Endothelial cell of umbilical vein (primary cell): Measurements from ENCODE around the gene DLG1. TPM values are rescaled to one million over a fixed set of nuclear protein-coding genes. Genes with fewer than 3 reads are reported as not detected.

ENCODE experiments used
- BruUV-seq: library from RNA; stranded (reverse); fragments of 400-500 nt; replicated peaks from 2 replicates; lab custom pipeline; 2021; lab: Mats Ljungman, UMichigan
- CTCF ChIA-PET: fragments of 300-600, 350-600 bp; sonication (Branson Sonifier 250); formaldehyde crosslinking; loops from one replicate; lab custom pipeline; 2021; ENCODE audit warnings: antibody characterized with exemption, inconsistent platforms; lab: Charles Lee
- POLR2A ChIA-PET: fragments of 300-600, 350-600 bp; sonication (Branson Sonifier 250); formaldehyde crosslinking; loops from one replicate; lab custom pipeline; 2021; ENCODE audit warnings: antibody characterized with exemption, inconsistent platforms; lab: Charles Lee
- DNase-seq: peaks from one replicate; pipeline ENCODE4 v3.0.0-alpha.2; 2011; ENCODE audit warnings: low read depth, low spot score
- FAIRE-seq: peaks from 2 replicates; lab custom pipeline; 2011; peaks lifted over from hg19 to GRCh38; lab: Jason Lieb, UNC
- H2AFZ ChIP-seq: 2 replicates; pipeline ENCODE4 v1.6.0; 2012; ENCODE audit warnings: low read depth, low read length, control low read depth, inconsistent platforms
- H3K27ac ChIP-seq: 2 replicates; pipeline ENCODE4 v1.5.1; 2011; ENCODE audit warnings: low read depth, mild to moderate bottlenecking, control low read depth, low read length, moderate library complexity; ENCODE audit not compliant: insufficient read depth
- H3K27me3 ChIP-seq, 2 experiments: 2 replicates each; pipeline versions ENCODE4 v1.6.0 to v1.6.1; 2011; ENCODE audit warnings: low read length in 2 of 2, mixed read lengths in 1 of 2; ENCODE audit not compliant: control insufficient read depth in 2 of 2, insufficient read depth in 2 of 2
- H3K36me3 ChIP-seq, 2 experiments: 2 replicates in 1 of 2; 3 replicates in 1 of 2; pipeline ENCODE4 v1.5.1; 2011; ENCODE audit warnings: low read length in 2 of 2, mild to moderate bottlenecking in 1 of 2, moderate library complexity in 1 of 2; ENCODE audit not compliant: control insufficient read depth in 2 of 2, insufficient read depth in 2 of 2; ENCODE audit errors: extremely low read depth in 1 of 2
- H3K4me1 ChIP-seq: 3 replicates; pipeline ENCODE4 v1.5.1; 2011; ENCODE audit warnings: mild to moderate bottlenecking, low read length; ENCODE audit not compliant: control insufficient read depth, insufficient read depth; ENCODE audit errors: extremely low read depth
- H3K4me2 ChIP-seq: 2 replicates; pipeline ENCODE4 v1.6.1; 2011; ENCODE audit warnings: low read length, control low read depth, mixed read lengths; ENCODE audit not compliant: insufficient read depth
- H3K4me3 ChIP-seq, 3 experiments: fragments of 200-600 bp in 1 of 3; sonication (generic), shearing (Covaris generic) in 1 of 3; replicated peaks in 1 of 3; 2 replicates each; pipeline ENCODE4 v1.5.1; 2011 to 2016; ENCODE audit warnings: control low read depth in 3 of 3, low read length in 3 of 3, mild to moderate bottlenecking in 2 of 3, inconsistent platforms in 1 of 3, low read depth in 1 of 3, moderate library complexity in 1 of 3; ENCODE audit not compliant: insufficient read depth in 1 of 3
- H3K79me2 ChIP-seq: 2 replicates; pipeline ENCODE4 v1.6.0; 2012; ENCODE audit warnings: low read length, inconsistent platforms; ENCODE audit not compliant: control insufficient read depth, insufficient read depth
- H3K9ac ChIP-seq: replicated peaks from 2 replicates; pipeline ENCODE3; 2011; ENCODE audit warnings: low read length, control low read depth; ENCODE audit not compliant: insufficient read depth; ENCODE audit errors: extremely low read depth
- H3K9me1 ChIP-seq: replicated peaks from 3 replicates; pipeline ENCODE4 v1.6.0; 2011; ENCODE audit warnings: mild to moderate bottlenecking, low read length; ENCODE audit not compliant: control insufficient read depth, insufficient read depth; ENCODE audit errors: extremely low read depth
- H3K9me3 ChIP-seq: replicated peaks from 2 replicates; pipeline ENCODE4 v1.5.1; 2012; ENCODE audit warnings: low read length, inconsistent platforms; ENCODE audit not compliant: control insufficient read depth, insufficient read depth
- H4K20me1 ChIP-seq: replicated peaks from 2 replicates; pipeline ENCODE3; 2011; ENCODE audit warnings: mild to moderate bottlenecking, low read length; ENCODE audit not compliant: control insufficient read depth, insufficient read depth; ENCODE audit errors: extremely low read depth
- EZH2 ChIP-seq: IDR thresholded peaks from 2 replicates; pipeline ENCODE4 v1.6.1; 2012; ENCODE audit warnings: borderline replicate concordance, low read depth, mild to moderate bottlenecking, moderate library complexity, low read length, inconsistent platforms; ENCODE audit not compliant: severe bottlenecking
- FOS ChIP-seq: IDR thresholded peaks from 2 replicates; pipeline ENCODE4 v1.6.1; 2011; ENCODE audit warnings: mild to moderate bottlenecking, low read length, moderate library complexity, borderline replicate concordance; ENCODE audit not compliant: insufficient read depth
- GATA2 ChIP-seq: IDR thresholded peaks from 2 replicates; pipeline ENCODE4 v1.7.0; 2011; ENCODE audit warnings: low read depth, mild to moderate bottlenecking, moderate library complexity, mixed read lengths, low read length; ENCODE audit not compliant: insufficient read length, insufficient read depth
- JUN ChIP-seq: IDR thresholded peaks from 2 replicates; pipeline ENCODE4 v1.6.1; 2011; ENCODE audit warnings: borderline replicate concordance, low read depth; ENCODE audit not compliant: insufficient read length, insufficient read depth
- MYC ChIP-seq: IDR thresholded peaks from one replicate; pipeline ENCODE4 v1.6.1; 2011; ENCODE audit warnings: mild to moderate bottlenecking, low read depth, low read length
- POLR2A ChIP-seq: IDR thresholded peaks from 2 replicates; pipeline ENCODE4 v1.6.1; 2012; ENCODE audit warnings: low read depth, mild to moderate bottlenecking, control low read depth, low read length
- POLR2AphosphoS5 ChIP-seq: IDR thresholded peaks from 2 replicates; pipeline ENCODE4 v1.6.1; 2012; ENCODE audit warnings: low read depth, mild to moderate bottlenecking, control low read depth, low read length, moderate library complexity; ENCODE audit not compliant: insufficient read depth
- dilution Hi-C: fragments of 300-500 bp; cut with MboI; formaldehyde crosslinking; loops from one replicate; pipeline ENCODE4 v1.15.0; 2019; ENCODE audit warnings: low sequenced_read_pairs; ENCODE audit not compliant: extremely low pct_ligation_motif_present
- intact Hi-C: fragments of 100-400 bp; cut with micrococcal nuclease; formaldehyde crosslinking; loops from one replicate; pipeline ENCODE4 v1.10.0; 2022
- polyA plus RNA-seq, 4 experiments: library from polyadenylated mRNA; depleted of rRNA in 3 of 4; stranded (reverse) in 3 of 4; unstranded in 1 of 4; fragments of >200 nt; gene quantifications; 2 replicates each; pipeline versions ENCODE4 v1.2.1 to v1.2.3, GENCODE V29; 2011 to 2012; ENCODE audit warnings: missing spikeins in 1 of 4
- total RNA-seq: library from RNA; stranded (reverse); gene quantifications from 2 replicates; pipeline ENCODE4 v1.2.3, GENCODE V29; 2021
- TF ChIP-seq, protein P1 (sequence below): IDR thresholded peaks from 2 replicates; pipeline ENCODE4 v1.6.1; 2011; ENCODE audit not compliant: insufficient read depth, insufficient read length
- TF ChIP-seq, protein P2 (sequence below), 2 donors: IDR thresholded peaks; 1 replicate in 1 of 2; 2 replicates in 1 of 2; pipeline ENCODE4 v1.5.1; 2011; ENCODE audit warnings: low read length in 2 of 2, mild to moderate bottlenecking in 2 of 2, moderate library complexity in 2 of 2, control low read depth in 1 of 2, inconsistent platforms in 1 of 2, low read depth in 1 of 2; ENCODE audit not compliant: insufficient read depth in 1 of 2; ENCODE audit errors: extremely low read depth in 1 of 2

DLG1 gene
- total and polyA plus RNA-seq, 2 donors (not counting 3 experiments of a cell fraction or from before 2014, with no cell fraction given), result 26.5 to 80.1 TPM

DNA sequence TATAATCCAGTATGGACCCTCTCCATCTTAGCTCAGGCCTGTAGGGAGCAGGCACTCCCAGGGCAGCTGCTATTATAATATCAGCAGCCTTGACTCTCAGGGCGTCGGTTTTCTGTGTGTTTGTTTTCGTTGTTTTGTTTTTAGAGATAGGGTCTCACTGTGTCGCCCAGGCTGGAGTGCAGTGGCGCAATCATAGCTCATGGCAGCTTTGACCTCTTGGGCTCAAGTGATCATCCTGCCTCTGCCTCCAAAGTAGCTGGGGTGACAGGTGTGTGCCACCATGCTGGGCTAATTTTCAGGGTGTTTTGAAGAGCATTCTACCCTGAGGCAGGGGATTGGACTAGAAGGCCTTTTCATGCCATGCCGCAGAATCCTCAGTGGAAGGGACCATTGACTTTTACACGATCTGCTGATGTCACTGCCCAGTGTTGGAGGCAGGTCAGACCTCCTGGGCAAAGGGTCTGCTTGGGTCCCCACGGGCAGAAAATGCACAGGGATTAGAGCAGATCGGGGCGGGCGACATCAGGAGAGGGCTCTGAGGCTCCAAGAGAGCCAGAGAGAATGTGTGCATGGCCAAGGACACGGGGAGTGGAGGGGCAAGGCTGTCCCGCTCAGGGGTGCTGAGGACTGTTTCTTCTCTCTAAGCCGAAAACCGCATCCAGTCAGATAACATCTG is 276.5 kb downstream of the DLG1 start:
- H3K79me2 ChIP-seq, result no peaks in the 10 kb centered on the region
- ChIA-PET POLR2A (no interaction called here), CTCF (interaction anchor here (1.6 kb wide), 1 partner anchor 19 kb away, joined by 4 read pairs; no protein-coding TSS in a partner anchor)
- H3K9me3 ChIP-seq, result no peaks in the 10 kb centered on the region
- dilution Hi-C loops (no loop called here), intact Hi-C loops (no loop called here)
- DNase-seq, result no peak
- H3K4me3 ChIP-seq, result no peak overlapping the region
- no peaks in the 10 kb centered on the region for H3K36me3 ChIP-seq
- FAIRE-seq, result no peak
- H4K20me1 ChIP-seq, result no peaks in the 10 kb centered on the region
- no peaks in the 10 kb centered on the region for H3K9me1 ChIP-seq
- BruUV-seq, result no TSS peak
- H3K4me1 ChIP-seq, result no peaks in the 10 kb centered on the region
- no peak overlapping the region for H3K27ac ChIP-seq
- TF ChIP-seq POLR2AphosphoS5 (no peak), JUN (no peak), EZH2 (no peak), FOS (no peak), MYC (no peak), POLR2A (no peak), GATA2 (no peak)
- TF ChIP-seq, protein P1, sequence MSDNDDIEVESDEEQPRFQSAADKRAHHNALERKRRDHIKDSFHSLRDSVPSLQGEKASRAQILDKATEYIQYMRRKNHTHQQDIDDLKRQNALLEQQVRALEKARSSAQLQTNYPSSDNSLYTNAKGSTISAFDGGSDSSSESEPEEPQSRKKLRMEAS, result no peak
- TF ChIP-seq, protein P2, sequence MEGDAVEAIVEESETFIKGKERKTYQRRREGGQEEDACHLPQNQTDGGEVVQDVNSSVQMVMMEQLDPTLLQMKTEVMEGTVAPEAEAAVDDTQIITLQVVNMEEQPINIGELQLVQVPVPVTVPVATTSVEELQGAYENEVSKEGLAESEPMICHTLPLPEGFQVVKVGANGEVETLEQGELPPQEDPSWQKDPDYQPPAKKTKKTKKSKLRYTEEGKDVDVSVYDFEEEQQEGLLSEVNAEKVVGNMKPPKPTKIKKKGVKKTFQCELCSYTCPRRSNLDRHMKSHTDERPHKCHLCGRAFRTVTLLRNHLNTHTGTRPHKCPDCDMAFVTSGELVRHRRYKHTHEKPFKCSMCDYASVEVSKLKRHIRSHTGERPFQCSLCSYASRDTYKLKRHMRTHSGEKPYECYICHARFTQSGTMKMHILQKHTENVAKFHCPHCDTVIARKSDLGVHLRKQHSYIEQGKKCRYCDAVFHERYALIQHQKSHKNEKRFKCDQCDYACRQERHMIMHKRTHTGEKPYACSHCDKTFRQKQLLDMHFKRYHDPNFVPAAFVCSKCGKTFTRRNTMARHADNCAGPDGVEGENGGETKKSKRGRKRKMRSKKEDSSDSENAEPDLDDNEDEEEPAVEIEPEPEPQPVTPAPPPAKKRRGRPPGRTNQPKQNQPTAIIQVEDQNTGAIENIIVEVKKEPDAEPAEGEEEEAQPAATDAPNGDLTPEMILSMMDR (IDR thresholded peaks at IDR 0.05; ENCODE audit: extremely low read depth in 1 of 2, insufficient read depth in 1 of 2, low read depth in 1 of 2, low read length in 2 of 2), result no peak
- no peak overlapping the region for H3K4me2 ChIP-seq
- H2AFZ ChIP-seq, result no peak overlapping the region
- H3K9ac ChIP-seq, result no peak overlapping the region
- H3K27me3 ChIP-seq, result peaks cover 18 to 30% of the 10 kb centered on the region in 2 experiments
